Kidney epithelial cell (primary cell): ENCODE measurements around the gene SOX3. TPM values are rescaled to one million over a fixed set of nuclear protein-coding genes. Genes with fewer than 3 reads are reported as not detected.

Experiments
- DNase-seq: peaks from one replicate; pipeline ENCODE4 v3.0.0-alpha.2; 2010; ENCODE audit warnings: low read depth
- H3K27me3 ChIP-seq: 2 replicates; pipeline ENCODE4 v1.6.0; 2011; ENCODE audit warnings: low read length; ENCODE audit not compliant: control insufficient read depth, insufficient read depth
- H3K36me3 ChIP-seq: 2 replicates; pipeline ENCODE4 v1.5.1; 2011; ENCODE audit warnings: low read length; ENCODE audit not compliant: control insufficient read depth, insufficient read depth
- H3K4me3 ChIP-seq: 2 replicates; pipeline ENCODE4 v1.5.1; 2011; ENCODE audit warnings: low read depth, mild to moderate bottlenecking, control low read depth, low read length
- total RNA-seq: library from RNA; depleted of rRNA; stranded (reverse); fragments of >200 nt; gene quantifications from 2 replicates; pipeline ENCODE4 v1.2.3, GENCODE V29; 2015
- TF ChIP-seq, protein P1 (sequence below): IDR thresholded peaks from 2 replicates; pipeline ENCODE4 v1.5.1; 2011; ENCODE audit warnings: mild to moderate bottlenecking, moderate library complexity, low read length, control low read depth, inconsistent platforms; ENCODE audit not compliant: insufficient read depth, poor library complexity, severe bottlenecking

Gene SOX3
- total RNA-seq, 1 donor from 2014 or later, result not detected

DNA sequence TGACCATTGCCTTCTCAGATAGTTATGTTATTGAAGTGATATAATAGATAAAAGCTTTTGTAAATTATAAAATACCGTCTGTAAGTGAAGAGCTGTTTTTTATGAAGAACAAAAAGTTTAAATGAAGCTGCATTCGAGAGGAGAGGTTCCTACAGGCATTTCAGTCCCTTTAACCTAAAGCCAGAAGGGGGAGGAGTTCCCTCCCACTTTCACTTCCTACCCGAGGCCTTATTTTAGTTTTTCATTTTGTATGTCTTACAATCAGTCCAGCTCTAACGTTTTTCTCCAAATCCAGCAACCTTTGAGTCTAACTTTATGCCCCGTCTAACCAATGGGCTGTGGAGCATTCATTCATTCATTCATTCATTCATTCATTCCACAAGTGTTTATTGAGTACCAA, 16.5 kb upstream of the SOX3 start:
- no peak for DNase-seq
- Histone ChIP-seq H3K36me3 (no peaks in the 10 kb centered on the region), H3K4me3 (no peak overlapping the region), H3K27me3 (no peaks in the 10 kb centered on the region)
- TF ChIP-seq, protein P1, sequence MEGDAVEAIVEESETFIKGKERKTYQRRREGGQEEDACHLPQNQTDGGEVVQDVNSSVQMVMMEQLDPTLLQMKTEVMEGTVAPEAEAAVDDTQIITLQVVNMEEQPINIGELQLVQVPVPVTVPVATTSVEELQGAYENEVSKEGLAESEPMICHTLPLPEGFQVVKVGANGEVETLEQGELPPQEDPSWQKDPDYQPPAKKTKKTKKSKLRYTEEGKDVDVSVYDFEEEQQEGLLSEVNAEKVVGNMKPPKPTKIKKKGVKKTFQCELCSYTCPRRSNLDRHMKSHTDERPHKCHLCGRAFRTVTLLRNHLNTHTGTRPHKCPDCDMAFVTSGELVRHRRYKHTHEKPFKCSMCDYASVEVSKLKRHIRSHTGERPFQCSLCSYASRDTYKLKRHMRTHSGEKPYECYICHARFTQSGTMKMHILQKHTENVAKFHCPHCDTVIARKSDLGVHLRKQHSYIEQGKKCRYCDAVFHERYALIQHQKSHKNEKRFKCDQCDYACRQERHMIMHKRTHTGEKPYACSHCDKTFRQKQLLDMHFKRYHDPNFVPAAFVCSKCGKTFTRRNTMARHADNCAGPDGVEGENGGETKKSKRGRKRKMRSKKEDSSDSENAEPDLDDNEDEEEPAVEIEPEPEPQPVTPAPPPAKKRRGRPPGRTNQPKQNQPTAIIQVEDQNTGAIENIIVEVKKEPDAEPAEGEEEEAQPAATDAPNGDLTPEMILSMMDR, result no peak

DNA sequence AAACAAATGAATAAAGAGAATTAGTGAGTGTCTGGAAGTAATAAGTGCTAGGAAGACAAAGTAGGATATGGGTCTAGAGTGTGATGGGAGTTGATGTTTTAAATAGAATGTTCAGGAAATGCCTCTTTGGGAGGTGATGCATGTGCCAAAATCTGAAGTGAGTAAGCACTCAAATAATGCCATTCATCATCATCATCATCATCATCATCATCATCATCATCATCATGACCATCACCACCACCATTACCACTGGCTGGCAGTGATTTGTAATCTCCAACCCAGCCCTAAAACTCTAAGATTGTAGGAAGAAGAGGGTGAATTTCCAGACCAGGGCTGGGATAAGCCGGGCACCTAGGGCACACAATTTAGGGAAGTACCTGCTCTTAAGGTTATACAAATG, 9.7 kb upstream of the SOX3 start:
- Histone ChIP-seq H3K4me3 (no peak overlapping the region), H3K27me3 (peaks cover 18% of the 10 kb centered on the region), H3K36me3 (no peaks in the 10 kb centered on the region)
- TF ChIP-seq, protein P1, result no peak
- DNase-seq, result no peak

DNA sequence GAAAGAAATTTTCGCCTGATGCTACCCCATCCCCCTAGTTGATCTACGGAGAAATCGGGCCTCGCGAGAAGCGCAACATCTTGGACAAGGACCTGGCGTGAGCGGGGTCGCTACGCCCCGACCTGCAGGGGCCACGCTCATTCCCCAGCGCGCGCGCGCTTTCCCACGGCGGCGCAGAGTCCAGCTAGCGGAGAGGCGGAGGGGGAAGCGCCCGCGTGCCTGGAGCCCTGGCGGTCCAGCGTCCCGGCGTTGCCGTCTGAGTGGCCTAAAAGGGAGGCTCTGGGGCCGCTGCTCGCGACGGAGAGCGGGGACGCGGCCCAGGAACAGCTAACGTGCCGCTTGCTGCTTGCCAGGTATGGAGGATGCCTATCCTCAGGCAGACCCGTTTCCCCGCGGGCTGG, 6.0 kb upstream of the SOX3 start:
- H3K27me3 ChIP-seq, result peaks cover 54% of the 10 kb centered on the region
- H3K36me3 ChIP-seq, result no peaks in the 10 kb centered on the region
- no peak for DNase-seq
- TF ChIP-seq, protein P1, result no peak
- H3K4me3 ChIP-seq, result no peak overlapping the region

DNA sequence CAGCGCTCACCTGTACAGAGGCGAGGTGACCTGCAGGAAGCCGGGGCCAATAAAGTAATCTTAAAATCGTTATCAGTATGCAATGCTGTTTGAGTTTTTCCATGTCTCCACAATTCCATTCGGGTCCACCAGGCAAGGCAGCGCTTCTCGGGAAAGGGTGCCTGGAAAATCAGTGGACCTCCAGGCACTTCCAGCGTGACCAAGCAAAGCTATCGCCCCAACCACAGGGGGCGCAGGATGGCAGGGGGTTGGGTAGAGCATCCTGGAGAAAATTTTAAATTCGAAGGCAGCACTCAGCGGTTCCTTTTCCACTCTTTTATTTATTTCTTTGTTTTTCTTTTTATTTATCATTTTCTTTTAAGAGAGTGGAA, 5.4 kb upstream of the SOX3 start:
- no peak for DNase-seq
- no peak overlapping the region for H3K4me3 ChIP-seq
- no peaks in the 10 kb centered on the region for H3K36me3 ChIP-seq
- TF ChIP-seq, protein P1, result no peak
- peaks cover 60% of the 10 kb centered on the region for H3K27me3 ChIP-seq

DNA sequence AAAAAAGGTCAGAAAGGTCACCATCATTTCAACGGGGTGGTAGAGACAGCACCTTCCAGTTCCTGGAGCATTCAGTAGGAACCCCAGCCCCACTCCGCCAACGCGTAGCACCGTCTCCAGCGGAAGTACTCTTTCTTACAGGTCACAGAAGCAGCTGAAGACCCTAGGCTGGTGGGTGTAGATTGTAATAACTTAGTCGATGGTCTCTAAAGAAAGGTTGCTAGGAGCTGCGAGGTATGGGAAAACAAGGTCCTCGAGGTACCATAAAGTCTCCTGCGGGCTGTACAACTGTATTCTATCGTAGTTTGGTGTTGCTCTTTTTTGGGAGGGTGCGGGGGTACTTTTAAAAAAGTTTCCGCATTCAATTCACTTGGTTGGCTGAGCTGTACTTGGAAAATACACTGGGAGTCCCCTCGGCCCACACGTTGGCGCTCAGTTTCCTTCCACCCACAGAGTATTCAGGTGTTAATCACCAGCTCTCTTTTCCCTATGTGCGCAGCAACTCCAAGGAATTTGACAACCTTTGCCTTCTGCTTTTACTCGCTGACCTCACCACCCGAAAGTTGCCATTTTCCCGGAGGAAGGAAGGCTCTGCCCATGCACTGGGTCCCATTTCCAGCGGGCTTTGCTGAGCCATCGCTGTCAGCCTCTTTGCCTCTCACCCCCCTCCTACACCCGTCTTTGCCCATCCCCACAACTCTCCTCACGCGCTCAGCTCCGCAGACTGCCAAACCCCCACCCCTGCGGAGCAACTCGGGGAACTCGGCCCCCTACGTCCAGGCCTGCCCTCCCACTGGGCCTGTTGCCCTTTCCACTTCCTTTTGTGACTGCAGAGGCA, 4.8 kb upstream of the SOX3 start:
- Histone ChIP-seq H3K4me3 (no peak overlapping the region), H3K27me3 (peaks cover 64% of the 10 kb centered on the region), H3K36me3 (no peaks in the 10 kb centered on the region)
- DNase-seq, result no peak
- TF ChIP-seq, protein P1, result no peak

DNA sequence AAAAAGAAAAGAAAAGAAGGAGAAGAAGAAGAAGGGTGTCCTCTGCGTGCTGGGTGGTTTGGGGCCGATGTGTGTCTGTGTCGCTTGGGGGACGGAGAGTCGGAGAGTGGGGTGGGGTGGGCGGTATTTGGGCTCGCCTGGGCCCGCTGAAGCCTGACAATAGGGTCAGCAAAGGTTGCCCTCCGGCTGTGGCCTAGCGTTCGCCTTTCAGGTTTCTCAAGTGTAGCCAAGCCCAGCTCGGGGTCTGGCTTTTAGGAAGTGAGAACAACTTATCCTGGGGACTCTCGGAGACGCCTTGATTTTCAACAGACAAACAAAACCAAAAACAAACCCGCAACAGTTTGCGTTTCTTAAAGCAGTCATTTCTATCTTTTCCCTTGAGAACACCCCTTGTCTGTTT, 4.1 kb upstream of the SOX3 start:
- peaks cover 72% of the 10 kb centered on the region for H3K27me3 ChIP-seq
- TF ChIP-seq, protein P1, result no peak

More for the DNA sequence above, 4.1 kb upstream of the SOX3 start:
- DNase-seq, result no peak
- no peaks in the 10 kb centered on the region for H3K36me3 ChIP-seq
- H3K4me3 ChIP-seq, result no peak overlapping the region
